Nephron progenitor cell (in vitro differentiated cells): ENCODE measurements around the gene PIP4P1.

Source experiments
- DNase-seq: peaks from one replicate; pipeline ENCODE4 v3.0.0; 2021
- H3K27ac Mint-ChIP-seq: 2 replicates; pipeline ENCODE4 v1.8.0; 2021; ENCODE audit warnings: mild to moderate bottlenecking, moderate library complexity, mixed read lengths
- H3K27me3 Mint-ChIP-seq: 2 replicates; pipeline ENCODE4 v1.8.0; 2021; ENCODE audit warnings: mild to moderate bottlenecking, low read depth, mixed read lengths; ENCODE audit not compliant: poor library complexity
- H3K36me3 Mint-ChIP-seq: 2 replicates; pipeline ENCODE4 v1.8.0; 2021; ENCODE audit warnings: low read depth, mixed read lengths
- H3K4me1 Mint-ChIP-seq: 2 replicates; pipeline ENCODE4 v1.8.0; 2021; ENCODE audit warnings: mixed read lengths
- H3K4me3 Mint-ChIP-seq: 2 replicates; pipeline ENCODE4 v1.8.0; 2021; ENCODE audit warnings: mild to moderate bottlenecking, moderate library complexity, mixed read lengths
- H3K9me3 Mint-ChIP-seq: 2 replicates; pipeline ENCODE4 v1.8.0; 2021; ENCODE audit warnings: mild to moderate bottlenecking, moderate library complexity, mixed read lengths
- TF ChIP-seq, protein P1 (sequence below): fragments of 200-600 bp; sonication (generic); IDR thresholded peaks from 2 replicates; pipeline ENCODE4 v1.5.0; 2021; ENCODE audit warnings: antibody characterized with exemption

PIP4P1 gene

GRCh38 chr14:20499881-20500280, 38.6 kb upstream of the PIP4P1 start:
- no peak overlapping the region for H3K4me3 Mint-ChIP-seq
- no peak for DNase-seq
- H3K4me1 Mint-ChIP-seq, result peaks cover 30% of the 10 kb centered on the region
- no peak overlapping the region for H3K27ac Mint-ChIP-seq
- TF ChIP-seq, protein P1, sequence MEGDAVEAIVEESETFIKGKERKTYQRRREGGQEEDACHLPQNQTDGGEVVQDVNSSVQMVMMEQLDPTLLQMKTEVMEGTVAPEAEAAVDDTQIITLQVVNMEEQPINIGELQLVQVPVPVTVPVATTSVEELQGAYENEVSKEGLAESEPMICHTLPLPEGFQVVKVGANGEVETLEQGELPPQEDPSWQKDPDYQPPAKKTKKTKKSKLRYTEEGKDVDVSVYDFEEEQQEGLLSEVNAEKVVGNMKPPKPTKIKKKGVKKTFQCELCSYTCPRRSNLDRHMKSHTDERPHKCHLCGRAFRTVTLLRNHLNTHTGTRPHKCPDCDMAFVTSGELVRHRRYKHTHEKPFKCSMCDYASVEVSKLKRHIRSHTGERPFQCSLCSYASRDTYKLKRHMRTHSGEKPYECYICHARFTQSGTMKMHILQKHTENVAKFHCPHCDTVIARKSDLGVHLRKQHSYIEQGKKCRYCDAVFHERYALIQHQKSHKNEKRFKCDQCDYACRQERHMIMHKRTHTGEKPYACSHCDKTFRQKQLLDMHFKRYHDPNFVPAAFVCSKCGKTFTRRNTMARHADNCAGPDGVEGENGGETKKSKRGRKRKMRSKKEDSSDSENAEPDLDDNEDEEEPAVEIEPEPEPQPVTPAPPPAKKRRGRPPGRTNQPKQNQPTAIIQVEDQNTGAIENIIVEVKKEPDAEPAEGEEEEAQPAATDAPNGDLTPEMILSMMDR, result no peak
- H3K27me3 Mint-ChIP-seq, result peaks cover 8% of the 10 kb centered on the region
- H3K36me3 Mint-ChIP-seq, result no peaks in the 10 kb centered on the region
- peaks cover 23% of the 10 kb centered on the region for H3K9me3 Mint-ChIP-seq

DNA sequence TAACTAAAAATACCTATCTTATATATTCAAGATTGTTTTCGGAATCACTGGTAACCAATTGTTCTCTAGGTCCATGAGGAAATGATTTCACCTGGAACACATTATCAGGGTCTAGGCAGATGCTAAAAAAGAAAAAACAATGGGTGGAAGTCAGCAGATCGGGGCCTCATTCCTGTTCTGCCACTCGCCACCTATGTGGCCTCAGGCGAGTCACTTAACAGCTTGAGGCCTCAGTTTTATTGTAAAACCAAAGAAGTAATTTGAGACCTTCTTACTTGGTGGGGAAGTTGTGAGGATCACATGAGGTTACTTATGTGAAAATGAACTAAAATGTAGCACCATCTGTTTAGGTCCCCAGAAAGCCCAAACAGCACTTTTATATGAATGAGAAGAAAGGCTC, 37.9 kb upstream of the PIP4P1 start:
- no peak overlapping the region for H3K4me3 Mint-ChIP-seq
- H3K9me3 Mint-ChIP-seq, result peaks cover 22% of the 10 kb centered on the region
- H3K4me1 Mint-ChIP-seq, result peaks cover 29% of the 10 kb centered on the region
- no peak overlapping the region for H3K27ac Mint-ChIP-seq
- no peaks in the 10 kb centered on the region for H3K36me3 Mint-ChIP-seq
- H3K27me3 Mint-ChIP-seq, result peaks cover 10% of the 10 kb centered on the region
- TF ChIP-seq, protein P1, result no peak
- no peak for DNase-seq

- Mint-ChIP-seq H3K27ac (no peak overlapping the region), H3K4me3 (no peak overlapping the region), H3K27me3 (peaks cover 10% of the 10 kb centered on the region), H3K9me3 (peaks cover 17% of the 10 kb centered on the region), H3K36me3 (no peaks in the 10 kb centered on the region), H3K4me1 (peaks cover 24% of the 10 kb centered on the region)
- TF ChIP-seq, protein P1, result no peak
- no peak for DNase-seq
Measured at GRCh38 chr14:20498622-20499021, 37.4 kb upstream of the PIP4P1 start.

DNA sequence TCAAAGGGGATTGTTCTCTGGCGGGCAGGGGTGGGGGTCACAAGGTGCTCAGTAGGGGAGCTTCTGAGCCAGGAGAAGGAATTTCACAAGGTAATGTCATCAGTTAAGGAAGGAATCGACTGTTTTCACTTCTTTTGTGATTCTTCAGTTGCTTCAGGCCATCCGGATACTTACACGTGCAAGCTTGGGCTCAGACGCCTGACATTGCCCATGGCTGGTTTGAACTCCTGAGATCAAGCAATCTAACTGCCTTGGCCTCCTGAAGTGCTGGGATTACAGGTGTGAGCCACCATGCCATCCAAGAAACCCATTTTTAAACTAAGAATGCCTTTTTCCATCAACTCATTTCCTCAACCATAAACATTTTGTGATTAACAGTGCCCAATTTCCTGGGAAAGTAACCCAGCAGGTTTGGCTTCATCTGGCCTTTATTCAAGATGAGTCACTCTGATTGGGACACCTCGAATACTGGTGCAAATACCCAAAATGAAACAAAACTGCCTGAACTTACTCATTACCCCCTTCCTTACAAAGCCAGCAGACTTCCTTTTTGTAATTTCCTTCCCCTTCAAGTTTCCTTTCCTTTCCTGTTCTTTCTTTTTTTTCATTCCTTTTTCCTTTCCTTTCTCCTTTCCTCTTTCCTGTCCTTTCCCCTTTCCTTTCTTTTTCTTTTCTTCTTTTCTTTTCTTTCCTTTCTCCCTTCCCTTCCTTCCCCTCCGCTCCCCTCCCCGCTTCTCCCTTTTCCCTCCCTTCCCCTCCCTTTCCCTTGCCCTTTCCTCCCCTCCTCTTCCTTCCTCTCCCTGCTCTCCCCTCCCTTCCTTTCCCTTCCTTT, 33.9 kb upstream of the PIP4P1 start:
- H3K9me3 Mint-ChIP-seq, result peaks cover 15% of the 10 kb centered on the region
- H3K4me1 Mint-ChIP-seq, result peaks cover 26% of the 10 kb centered on the region
- H3K4me3 Mint-ChIP-seq, result no peak overlapping the region
- TF ChIP-seq, protein P1, result no peak
- H3K36me3 Mint-ChIP-seq, result no peaks in the 10 kb centered on the region
- H3K27me3 Mint-ChIP-seq, result peaks cover 17% of the 10 kb centered on the region
- H3K27ac Mint-ChIP-seq, result no peak overlapping the region
- no peak for DNase-seq

DNA sequence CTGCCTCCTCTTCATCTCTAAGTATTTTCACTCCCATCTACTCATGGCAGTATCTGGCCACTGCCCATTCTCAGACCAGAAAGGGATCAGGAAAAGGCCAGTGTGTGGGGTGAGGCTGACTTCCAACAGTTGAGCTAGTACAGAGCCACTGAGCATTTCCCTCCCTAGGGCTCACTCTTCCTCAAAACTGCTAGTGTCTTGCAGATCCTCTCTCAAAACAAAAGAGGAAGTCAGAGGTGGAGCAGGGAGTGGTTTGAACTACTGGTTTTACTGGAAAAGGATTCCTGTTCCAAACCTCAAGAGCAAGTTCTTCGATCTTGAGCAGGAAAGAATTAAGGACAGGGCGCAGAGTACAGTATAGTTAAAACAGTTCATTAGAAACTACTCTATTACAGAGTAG, 32.4 kb upstream of the PIP4P1 start:
- Mint-ChIP-seq H3K27me3 (peaks cover 14% of the 10 kb centered on the region), H3K4me1 (peaks cover 25% of the 10 kb centered on the region), H3K27ac (no peak overlapping the region), H3K36me3 (no peaks in the 10 kb centered on the region), H3K9me3 (peaks cover 15% of the 10 kb centered on the region), H3K4me3 (no peak overlapping the region)
- TF ChIP-seq, protein P1, result no peak
- DNase-seq, result no peak

DNA sequence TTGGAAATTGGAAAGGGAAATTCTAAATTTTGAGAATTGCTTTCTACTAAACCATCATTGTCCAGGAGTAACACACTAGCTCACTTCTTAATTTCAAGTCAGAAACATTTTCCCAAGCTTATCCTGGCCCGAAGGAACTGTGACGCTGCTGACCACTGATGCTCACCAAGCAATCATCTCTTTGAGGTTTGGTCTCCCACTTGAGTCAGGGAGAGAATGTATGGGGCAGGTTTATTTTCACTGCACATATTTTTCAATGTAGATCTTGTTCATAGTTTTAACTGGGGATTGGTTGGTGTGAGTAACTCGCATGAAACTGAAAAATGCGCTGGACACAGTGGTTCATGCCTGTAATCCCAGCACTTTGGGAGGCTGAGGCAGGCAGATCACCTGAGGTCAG, 31.3 kb upstream of the PIP4P1 start:
- Mint-ChIP-seq H3K27me3 (peaks cover 12% of the 10 kb centered on the region), H3K36me3 (no peaks in the 10 kb centered on the region), H3K4me3 (no peak overlapping the region), H3K4me1 (peaks cover 26% of the 10 kb centered on the region), H3K9me3 (peaks cover 15% of the 10 kb centered on the region), H3K27ac (no peak overlapping the region)
- DNase-seq, result no peak
- TF ChIP-seq, protein P1, result no peak
